ENCODE results near the gene RASSF4. TPM values are rescaled to one million over a fixed set of nuclear protein-coding genes. Genes with fewer than 3 reads are reported as not detected.

Gene RASSF4, protein sequence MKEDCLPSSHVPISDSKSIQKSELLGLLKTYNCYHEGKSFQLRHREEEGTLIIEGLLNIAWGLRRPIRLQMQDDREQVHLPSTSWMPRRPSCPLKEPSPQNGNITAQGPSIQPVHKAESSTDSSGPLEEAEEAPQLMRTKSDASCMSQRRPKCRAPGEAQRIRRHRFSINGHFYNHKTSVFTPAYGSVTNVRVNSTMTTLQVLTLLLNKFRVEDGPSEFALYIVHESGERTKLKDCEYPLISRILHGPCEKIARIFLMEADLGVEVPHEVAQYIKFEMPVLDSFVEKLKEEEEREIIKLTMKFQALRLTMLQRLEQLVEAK
- 3.8 to 6.1 TPM (median 5.0 TPM) in 5 replicates for total RNA-seq (2022; extraction: Qiagen RNA extraction)

GRCh38 chr10:44959247-44960087 lies at the start of gene RASSF4:
RASSF4 (plus strand) TSS chr10:44959802; CDS start chr10:44970203, 10,401 bp downstream.

GRCh38 chr10:44911081-44911540 lies 48.5 kb upstream of the RASSF4 start, which contains the start of gene TMEM72:
TMEM72 (plus strand) TSS chr10:44911337; CDS start chr10:44911513, 176 bp downstream.

DNA sequence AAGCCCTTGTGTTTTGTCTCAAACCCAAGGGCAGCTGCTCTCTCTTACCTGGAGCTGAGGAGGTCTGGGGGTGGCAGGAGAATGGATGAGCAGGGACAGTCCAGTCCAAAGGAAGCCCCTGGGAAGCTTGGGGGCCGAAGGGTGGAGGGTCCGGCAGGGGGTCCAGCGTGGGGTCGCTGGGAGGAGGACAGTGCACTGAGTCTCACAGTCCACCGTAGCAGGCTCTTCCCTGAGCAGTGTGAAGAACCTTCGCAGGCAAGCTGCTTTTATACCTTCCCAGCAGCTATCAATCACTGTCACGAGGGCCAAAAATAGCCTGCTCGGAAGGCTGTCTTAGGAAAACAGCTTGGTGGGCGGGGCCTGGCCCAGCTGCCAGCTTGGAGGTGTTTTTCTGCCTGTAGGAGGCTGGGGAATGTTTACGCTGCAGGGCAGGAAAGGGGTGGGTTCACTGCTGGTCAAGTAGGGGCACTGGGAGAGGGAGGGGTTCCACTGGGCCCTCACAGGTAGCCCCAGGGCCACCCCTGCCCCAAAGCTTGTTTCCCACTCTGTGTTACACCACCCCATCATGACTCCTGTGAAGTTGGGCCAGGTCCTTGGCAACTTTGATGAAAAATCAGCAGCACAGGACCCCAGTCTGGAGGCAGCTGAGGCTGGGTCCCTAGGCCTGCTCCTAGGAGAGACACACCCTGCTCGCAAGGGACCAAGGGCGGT lies 19.1 kb downstream of the RASSF4 start, which contains the start of gene DEPP1:
Gene DEPP1, minus strand, starts transcription at position 240 of the 711 bp plus-strand sequence. CDS start 779 bp downstream, outside the sequence.

GRCh38 chr10:45000752-45001380 lies 41.3 kb downstream of the RASSF4 start, which contains the start of gene ZNF22:
ZNF22 (plus strand) TSS chr10:45000923; CDS start chr10:45003369, 2,446 bp downstream.

Other genes with a start within 250 kb of the RASSF4 start
- gene TMEM72, start 48.5 kb upstream of the RASSF4 start, total RNA-seq (2022; extraction: Qiagen RNA extraction): not detected in 5 replicates
- gene DEPP1, start 19.0 kb downstream of the RASSF4 start, total RNA-seq (2022; extraction: Qiagen RNA extraction): 2.4 to 3.4 TPM (median 3.2 TPM) in 5 replicates
- gene ZNF22, start 41.1 kb downstream of the RASSF4 start, total RNA-seq (2022; extraction: Qiagen RNA extraction): 5.4 to 7.0 TPM (median 5.8 TPM) in 5 replicates

Data from A549 treated with dexamethasone at 1 μM for 4 hours (cell line).